SK-N-SH treated with all-trans-retinoic acid at 6 μM for 48 hours (cell line): Measurements from ENCODE around the gene ZMAT3.

Experiments used
- ARNTL ChIP-seq: fragments of 450-650 bp; formaldehyde crosslinking; IDR thresholded peaks from 2 replicates; pipeline ENCODE4 v1.5.0; 2020; ENCODE audit warnings: low read depth, mild to moderate bottlenecking, moderate library complexity, borderline replicate concordance
- BACH2 ChIP-seq: fragments of 250-450 bp; sonication (Bioruptor Pico); IDR thresholded peaks from 2 replicates; pipeline ENCODE4 v1.9.0; 2021; ENCODE audit warnings: mild to moderate bottlenecking, borderline replicate concordance
- CSDC2 ChIP-seq: fragments of 250-450 bp; sonication (Bioruptor Pico); IDR thresholded peaks from 2 replicates; pipeline ENCODE4 v1.5.0; 2020; ENCODE audit warnings: mild to moderate bottlenecking, moderate library complexity
- CSRNP3 ChIP-seq: fragments of 250-450 bp; sonication (Bioruptor Pico); IDR thresholded peaks from 2 replicates; pipeline ENCODE4 v1.5.1; 2021; ENCODE audit warnings: mild to moderate bottlenecking, moderate library complexity
- GLIS3 ChIP-seq: fragments of 250-450 bp; sonication (Bioruptor Pico); IDR thresholded peaks from 2 replicates; pipeline ENCODE4 v1.5.0; 2020; ENCODE audit warnings: mild to moderate bottlenecking, moderate library complexity
- PATZ1 ChIP-seq: fragments of 250-450 bp; sonication (Bioruptor Pico); IDR thresholded peaks from 2 replicates; pipeline ENCODE4 v1.8.0; 2020; ENCODE audit warnings: mild to moderate bottlenecking, moderate library complexity, borderline replicate concordance
- RARB ChIP-seq: fragments of 250-450 bp; sonication (Bioruptor Pico); IDR thresholded peaks from 2 replicates; pipeline ENCODE4 v1.8.0; 2021; ENCODE audit warnings: mild to moderate bottlenecking, moderate library complexity
- SNAI2 ChIP-seq: fragments of 250-450 bp; sonication (Bioruptor Pico); IDR thresholded peaks from 2 replicates; pipeline ENCODE4 v1.5.0; 2020; ENCODE audit warnings: mild to moderate bottlenecking, moderate library complexity
- TCF4 ChIP-seq: fragments of 250-450 bp; sonication (Bioruptor Pico); IDR thresholded peaks from 2 replicates; pipeline ENCODE4 v1.8.0; 2021; ENCODE audit warnings: mild to moderate bottlenecking, moderate library complexity, borderline replicate concordance
- TSHZ2 ChIP-seq: fragments of 250-450 bp; sonication (Bioruptor Pico); IDR thresholded peaks from 2 replicates; pipeline ENCODE4 v1.5.0; 2020; ENCODE audit warnings: mild to moderate bottlenecking, moderate library complexity
- ZFP3 ChIP-seq: fragments of 250-450 bp; sonication (Bioruptor Pico); IDR thresholded peaks from 2 replicates; pipeline ENCODE4 v1.5.0; 2020; ENCODE audit warnings: mild to moderate bottlenecking, moderate library complexity
- ZFP30 ChIP-seq: fragments of 450-650 bp; formaldehyde crosslinking; IDR thresholded peaks from 2 replicates; pipeline ENCODE4 v1.5.0; 2022; ENCODE audit warnings: mild to moderate bottlenecking, moderate library complexity
- ZNF565 ChIP-seq: fragments of 450-650 bp; formaldehyde crosslinking; conservative IDR thresholded peaks from 2 replicates; pipeline ENCODE4 v1.5.0; 2020; ENCODE audit warnings: low read depth, mild to moderate bottlenecking, moderate library complexity
- ZNF8 ChIP-seq: fragments of 450-650 bp; formaldehyde crosslinking; IDR thresholded peaks from 2 replicates; pipeline ENCODE4 v1.5.0; 2020; ENCODE audit warnings: mild to moderate bottlenecking, moderate library complexity

GRCh38 chr3:179029096-179029495 is 42.5 kb downstream of the ZMAT3 start:
- TF ChIP-seq PATZ1 (CRISPR knock-in tag) (no peak), BACH2 (CRISPR knock-in tag) (no peak), CSRNP3 (CRISPR knock-in tag) (no peak), ZNF8 (CRISPR knock-in tag) (no peak), ZFP3 (CRISPR knock-in tag) (no peak), ZNF565 (CRISPR knock-in tag) (no peak), TCF4 (CRISPR knock-in tag) (no peak), TSHZ2 (CRISPR knock-in tag) (no peak), RARB (CRISPR knock-in tag) (no peak), SNAI2 (CRISPR knock-in tag) (no peak), ARNTL (CRISPR knock-in tag) (no peak), ZFP30 (CRISPR knock-in tag) (no peak), GLIS3 (CRISPR knock-in tag) (no peak), CSDC2 (CRISPR knock-in tag) (no peak)
